ENCODE results near the gene RPS3A.

DNA sequence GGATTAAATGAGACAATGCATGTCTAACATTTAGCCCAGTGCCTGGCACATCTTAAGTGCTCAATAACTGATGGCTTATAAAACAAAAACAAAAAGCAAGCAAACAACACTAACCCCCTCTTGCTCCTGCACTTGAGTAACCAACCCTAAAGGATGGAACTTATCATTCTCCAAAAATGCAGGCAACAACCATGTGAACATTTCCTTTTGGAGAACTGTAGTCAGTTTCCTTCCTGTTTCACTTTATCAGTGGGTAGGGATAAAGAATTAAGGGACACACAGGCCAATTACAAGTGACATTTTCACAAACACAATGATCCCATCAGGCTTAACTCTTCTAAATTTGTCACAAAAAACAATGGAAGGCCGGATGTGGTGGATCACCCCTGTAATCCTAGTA is 30.4 kb downstream of the RPS3A start:
- TF ChIP-seq, protein P1, sequence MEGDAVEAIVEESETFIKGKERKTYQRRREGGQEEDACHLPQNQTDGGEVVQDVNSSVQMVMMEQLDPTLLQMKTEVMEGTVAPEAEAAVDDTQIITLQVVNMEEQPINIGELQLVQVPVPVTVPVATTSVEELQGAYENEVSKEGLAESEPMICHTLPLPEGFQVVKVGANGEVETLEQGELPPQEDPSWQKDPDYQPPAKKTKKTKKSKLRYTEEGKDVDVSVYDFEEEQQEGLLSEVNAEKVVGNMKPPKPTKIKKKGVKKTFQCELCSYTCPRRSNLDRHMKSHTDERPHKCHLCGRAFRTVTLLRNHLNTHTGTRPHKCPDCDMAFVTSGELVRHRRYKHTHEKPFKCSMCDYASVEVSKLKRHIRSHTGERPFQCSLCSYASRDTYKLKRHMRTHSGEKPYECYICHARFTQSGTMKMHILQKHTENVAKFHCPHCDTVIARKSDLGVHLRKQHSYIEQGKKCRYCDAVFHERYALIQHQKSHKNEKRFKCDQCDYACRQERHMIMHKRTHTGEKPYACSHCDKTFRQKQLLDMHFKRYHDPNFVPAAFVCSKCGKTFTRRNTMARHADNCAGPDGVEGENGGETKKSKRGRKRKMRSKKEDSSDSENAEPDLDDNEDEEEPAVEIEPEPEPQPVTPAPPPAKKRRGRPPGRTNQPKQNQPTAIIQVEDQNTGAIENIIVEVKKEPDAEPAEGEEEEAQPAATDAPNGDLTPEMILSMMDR (IDR thresholded peaks at IDR 0.05) = no peak
- TF ChIP-seq ZFX (IDR thresholded peaks at IDR 0.05; ENCODE audit: borderline replicate concordance) = no peak
